GM23338 (cell line): Measurements from ENCODE around the gene EDAR. TPM values are rescaled to one million over a fixed set of nuclear protein-coding genes. Genes with fewer than 3 reads are reported as not detected.

Experiments
- ATAC-seq: fragments of 200-7000 bp; cut with Tn5 transposase; 3 replicates; pipeline ENCODE4 v1.9.1; 2020
- DNase-seq: peaks from one replicate; pipeline ENCODE4 v3.0.0-alpha.2; 2015; ENCODE audit warnings: low spot score
- H2AFZ ChIP-seq: fragments of 200-600 bp; sonication (generic); 2 replicates; pipeline ENCODE4 v1.8.0; 2016; ENCODE audit warnings: antibody characterized with exemption, mild to moderate bottlenecking, moderate library complexity
- H3F3A ChIP-seq: fragments of 200-600 bp; sonication (generic); replicated peaks from 2 replicates; pipeline ENCODE4 v1.8.0; 2017; ENCODE audit warnings: antibody characterized with exemption, mixed run types, low read depth
- H3K27ac ChIP-seq: fragments of 200-600 bp; sonication (generic); 2 replicates; pipeline ENCODE4 v1.6.1; 2016; ENCODE audit warnings: low read depth
- H3K27me3 ChIP-seq: fragments of 200-600 bp; sonication (generic); 2 replicates; pipeline ENCODE4 v1.8.0; 2016; ENCODE audit warnings: mild to moderate bottlenecking, mixed run types, moderate library complexity; ENCODE audit not compliant: insufficient read depth
- H3K36me3 ChIP-seq: fragments of 200-600 bp; sonication (generic); 2 replicates; pipeline ENCODE4 v1.8.0; 2016; ENCODE audit warnings: mild to moderate bottlenecking; ENCODE audit not compliant: insufficient read depth
- H3K4me1 ChIP-seq: fragments of 200-600 bp; sonication (generic); 2 replicates; pipeline ENCODE4 v1.8.0; 2016; ENCODE audit warnings: mild to moderate bottlenecking, moderate library complexity; ENCODE audit not compliant: insufficient read depth
- H3K4me2 ChIP-seq: fragments of 200-600 bp; sonication (generic); 2 replicates; pipeline ENCODE4 v1.7.1; 2017; ENCODE audit warnings: mixed run types
- H3K4me3 ChIP-seq: fragments of 200-600 bp; sonication (generic); 2 replicates; pipeline ENCODE4 v1.6.1; 2016; ENCODE audit warnings: mixed run types
- H3K79me2 ChIP-seq: fragments of 200-600 bp; sonication (generic); replicated peaks from 2 replicates; pipeline ENCODE4 v1.8.0; 2017; ENCODE audit warnings: mild to moderate bottlenecking; ENCODE audit not compliant: insufficient read depth
- H3K9me2 ChIP-seq: fragments of 200-600 bp; sonication (generic); 2 replicates; pipeline ENCODE4 v1.8.0; 2017; ENCODE audit not compliant: insufficient read depth
- H4K20me1 ChIP-seq: fragments of 200-600 bp; sonication (generic); replicated peaks from 2 replicates; pipeline ENCODE4 v1.8.0; 2017; ENCODE audit warnings: mild to moderate bottlenecking; ENCODE audit not compliant: insufficient read depth
- H3K27ac Mint-ChIP-seq: 2 replicates; pipeline ENCODE4 v1.8.0; 2020; ENCODE audit warnings: inconsistent platforms, mild to moderate bottlenecking, moderate library complexity, mixed read lengths
- H3K27me3 Mint-ChIP-seq: 3 replicates; pipeline ENCODE4 v1.8.0; 2022; ENCODE audit warnings: low read depth, mild to moderate bottlenecking, moderate library complexity, mixed read lengths, inconsistent platforms; ENCODE audit not compliant: insufficient read depth, poor library complexity
- H3K36me3 Mint-ChIP-seq: 3 replicates; pipeline ENCODE4 v1.8.0; 2021; ENCODE audit warnings: low read depth, mild to moderate bottlenecking, inconsistent platforms, moderate library complexity, mixed read lengths
- H3K4me1 Mint-ChIP-seq: 3 replicates; pipeline ENCODE4 v1.8.0; 2020; ENCODE audit warnings: mild to moderate bottlenecking, inconsistent platforms, mixed read lengths
- H3K4me3 Mint-ChIP-seq: 3 replicates; pipeline ENCODE4 v1.8.0; 2021; ENCODE audit warnings: moderate library complexity, mild to moderate bottlenecking, inconsistent platforms, mixed read lengths
- H3K9me3 Mint-ChIP-seq: 3 replicates; pipeline ENCODE4 v1.8.0; 2020; ENCODE audit warnings: moderate library complexity, mild to moderate bottlenecking, inconsistent platforms, mixed read lengths
- CREB1 ChIP-seq: fragments of 250-450 bp; sonication (Bioruptor Pico); IDR thresholded peaks from 2 replicates; pipeline ENCODE4 v1.5.0; 2020; ENCODE audit warnings: low read depth, mild to moderate bottlenecking, moderate library complexity
- CTCF ChIP-seq, 2 experiments: fragments of 200-600 bp in 1 of 2; sonication (generic) in 1 of 2; conservative IDR thresholded peaks; 2 replicates each; pipeline versions ENCODE4 v1.5.1 to v1.6.1; 2016 to 2017; ENCODE audit warnings: antibody characterized with exemption in 2 of 2, low read depth in 2 of 2, mild to moderate bottlenecking in 2 of 2, moderate library complexity in 1 of 2
- ETS1 ChIP-seq: IDR thresholded peaks from 2 replicates; pipeline ENCODE4 v1.6.1; 2016; ENCODE audit warnings: antibody characterized with exemption
- EZH2phosphoT487 ChIP-seq: fragments of 200-600 bp; sonication (generic); IDR thresholded peaks from one replicate; pipeline ENCODE4 v1.8.1; 2018; ENCODE audit warnings: antibody characterized with exemption; ENCODE audit not compliant: unreplicated experiment
- JUNB ChIP-seq: IDR thresholded peaks from one replicate; pipeline ENCODE4 v1.6.1; 2016; ENCODE audit warnings: antibody characterized with exemption; ENCODE audit not compliant: unreplicated experiment
- POLR2AphosphoS5 ChIP-seq: IDR thresholded peaks from 2 replicates; pipeline ENCODE4 v1.6.1; 2016; ENCODE audit warnings: antibody characterized with exemption, low read depth
- ZNF114 ChIP-seq: fragments of 250-450 bp; sonication (Bioruptor Pico); IDR thresholded peaks from 2 replicates; pipeline ENCODE4 v1.5.0; 2020; ENCODE audit warnings: mild to moderate bottlenecking, moderate library complexity
- ZNF331 ChIP-seq: fragments of 250-450 bp; sonication (Bioruptor Pico); IDR thresholded peaks from 2 replicates; pipeline ENCODE4 v1.5.0; 2020; ENCODE audit warnings: low read depth, mild to moderate bottlenecking, moderate library complexity
- polyA plus RNA-seq: library from polyadenylated mRNA; unstranded; fragments of >200 nt; fragmentation: Nextera tagmentation; extraction: Ambion mirVana; gene quantifications from 2 replicates; pipeline ENCODE4 v1.2.1, GENCODE V29; 2016
- total RNA-seq: library from RNA; depleted of rRNA; stranded (reverse); fragments of >200 nt; shearing (Covaris generic); gene quantifications from 2 replicates; pipeline ENCODE4 v1.2.3, GENCODE V29; 2014
- TF ChIP-seq, protein P1 (sequence below): fragments of 250-450 bp; sonication (Bioruptor Pico); IDR thresholded peaks from 2 replicates; pipeline ENCODE4 v1.5.0; 2020; ENCODE audit warnings: mild to moderate bottlenecking, moderate library complexity

Gene EDAR
- total and polyA plus RNA-seq, 2 experiments from 2014 or later: not detected

DNA sequence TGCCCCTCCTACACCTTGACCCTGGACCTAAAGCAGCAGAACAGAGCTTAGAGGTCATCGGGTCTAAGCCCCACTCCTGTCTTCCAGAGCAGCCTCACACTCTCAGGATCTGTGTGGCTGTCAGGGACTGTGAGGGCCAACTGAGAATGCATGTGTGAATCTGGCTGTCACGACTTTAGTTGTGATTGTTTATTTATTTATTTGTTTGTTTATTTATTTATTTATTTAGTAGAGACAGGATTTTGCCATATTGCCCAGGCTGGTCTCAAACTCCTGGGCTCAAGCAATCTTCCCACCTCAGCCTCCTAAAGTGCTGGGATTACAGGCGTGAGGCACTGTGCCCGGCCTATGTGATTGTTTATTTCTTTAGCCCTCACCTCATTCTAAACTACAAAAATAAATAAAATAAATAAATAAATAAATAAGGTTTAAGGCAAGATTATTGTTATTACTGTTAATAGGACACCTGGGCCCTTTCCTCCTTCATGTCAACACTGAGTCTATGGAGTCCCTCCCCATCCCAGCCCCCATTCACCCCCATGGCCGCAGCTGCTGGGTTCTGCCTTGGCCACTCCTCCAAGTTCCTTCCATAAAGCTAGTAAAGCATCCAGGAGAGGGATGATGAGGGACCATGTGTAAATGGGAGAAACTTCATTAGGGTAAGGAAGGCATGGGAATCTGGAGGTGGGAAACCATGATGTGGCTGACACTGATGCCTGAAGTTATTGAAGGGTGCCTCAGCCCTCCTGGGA, 39.9 kb upstream of the EDAR start:
- Histone ChIP-seq H3K4me1 (peaks cover 11% of the 10 kb centered on the region; the same call in 1 of the 2 replicates), H3K36me3 (no peaks in the 10 kb centered on the region; the same call in 1 of the 2 replicates), H3K4me2 (no peak overlapping the region), H4K20me1 (no peaks in the 10 kb centered on the region), H3F3A (no peaks in the 10 kb centered on the region), H2AFZ (no peak overlapping the region), H3K79me2 (no peaks in the 10 kb centered on the region), H3K9me2 (no peaks in the 10 kb centered on the region), H3K4me3 (no peak overlapping the region), H3K27me3 (peaks cover 44% of the 10 kb centered on the region), H3K27ac (no peak overlapping the region)
- H3K36me3 Mint-ChIP-seq: peaks cover 6% of the 10 kb centered on the region
- H3K4me3 Mint-ChIP-seq: no peak overlapping the region
- H3K9me3 Mint-ChIP-seq: peaks cover 12% of the 10 kb centered on the region
- H3K4me1 Mint-ChIP-seq: peaks cover 16% of the 10 kb centered on the region
- TF ChIP-seq JUNB (no peak), ZNF114 (CRISPR knock-in tag) (no peak), ZNF331 (CRISPR knock-in tag) (no peak)
- DNase-seq (no peak), ATAC-seq (no peak)
- peaks cover 44% of the 10 kb centered on the region for H3K27me3 Mint-ChIP-seq
- no peak overlapping the region for H3K27ac Mint-ChIP-seq

- Histone ChIP-seq H3K27me3 (peaks cover 43% of the 10 kb centered on the region), H3K79me2 (no peaks in the 10 kb centered on the region), H3K4me1 (peaks cover 11% of the 10 kb centered on the region; the same call in 1 of the 2 replicates), H3F3A (no peaks in the 10 kb centered on the region), H3K36me3 (no peaks in the 10 kb centered on the region; the same call in 1 of the 2 replicates), H2AFZ (no peak overlapping the region), H3K4me3 (no peak overlapping the region), H3K4me2 (no peak overlapping the region), H3K27ac (no peak overlapping the region), H4K20me1 (no peaks in the 10 kb centered on the region), H3K9me2 (no peaks in the 10 kb centered on the region)
- H3K36me3 Mint-ChIP-seq: peaks cover 4% of the 10 kb centered on the region
- H3K9me3 Mint-ChIP-seq: peaks cover 8% of the 10 kb centered on the region
- peaks cover 38% of the 10 kb centered on the region for H3K27me3 Mint-ChIP-seq
- DNase-seq (no peak), ATAC-seq (no peak)
- no peak overlapping the region for H3K27ac Mint-ChIP-seq
- peaks cover 16% of the 10 kb centered on the region for H3K4me1 Mint-ChIP-seq
- no peak overlapping the region for H3K4me3 Mint-ChIP-seq
- TF ChIP-seq, protein P1, sequence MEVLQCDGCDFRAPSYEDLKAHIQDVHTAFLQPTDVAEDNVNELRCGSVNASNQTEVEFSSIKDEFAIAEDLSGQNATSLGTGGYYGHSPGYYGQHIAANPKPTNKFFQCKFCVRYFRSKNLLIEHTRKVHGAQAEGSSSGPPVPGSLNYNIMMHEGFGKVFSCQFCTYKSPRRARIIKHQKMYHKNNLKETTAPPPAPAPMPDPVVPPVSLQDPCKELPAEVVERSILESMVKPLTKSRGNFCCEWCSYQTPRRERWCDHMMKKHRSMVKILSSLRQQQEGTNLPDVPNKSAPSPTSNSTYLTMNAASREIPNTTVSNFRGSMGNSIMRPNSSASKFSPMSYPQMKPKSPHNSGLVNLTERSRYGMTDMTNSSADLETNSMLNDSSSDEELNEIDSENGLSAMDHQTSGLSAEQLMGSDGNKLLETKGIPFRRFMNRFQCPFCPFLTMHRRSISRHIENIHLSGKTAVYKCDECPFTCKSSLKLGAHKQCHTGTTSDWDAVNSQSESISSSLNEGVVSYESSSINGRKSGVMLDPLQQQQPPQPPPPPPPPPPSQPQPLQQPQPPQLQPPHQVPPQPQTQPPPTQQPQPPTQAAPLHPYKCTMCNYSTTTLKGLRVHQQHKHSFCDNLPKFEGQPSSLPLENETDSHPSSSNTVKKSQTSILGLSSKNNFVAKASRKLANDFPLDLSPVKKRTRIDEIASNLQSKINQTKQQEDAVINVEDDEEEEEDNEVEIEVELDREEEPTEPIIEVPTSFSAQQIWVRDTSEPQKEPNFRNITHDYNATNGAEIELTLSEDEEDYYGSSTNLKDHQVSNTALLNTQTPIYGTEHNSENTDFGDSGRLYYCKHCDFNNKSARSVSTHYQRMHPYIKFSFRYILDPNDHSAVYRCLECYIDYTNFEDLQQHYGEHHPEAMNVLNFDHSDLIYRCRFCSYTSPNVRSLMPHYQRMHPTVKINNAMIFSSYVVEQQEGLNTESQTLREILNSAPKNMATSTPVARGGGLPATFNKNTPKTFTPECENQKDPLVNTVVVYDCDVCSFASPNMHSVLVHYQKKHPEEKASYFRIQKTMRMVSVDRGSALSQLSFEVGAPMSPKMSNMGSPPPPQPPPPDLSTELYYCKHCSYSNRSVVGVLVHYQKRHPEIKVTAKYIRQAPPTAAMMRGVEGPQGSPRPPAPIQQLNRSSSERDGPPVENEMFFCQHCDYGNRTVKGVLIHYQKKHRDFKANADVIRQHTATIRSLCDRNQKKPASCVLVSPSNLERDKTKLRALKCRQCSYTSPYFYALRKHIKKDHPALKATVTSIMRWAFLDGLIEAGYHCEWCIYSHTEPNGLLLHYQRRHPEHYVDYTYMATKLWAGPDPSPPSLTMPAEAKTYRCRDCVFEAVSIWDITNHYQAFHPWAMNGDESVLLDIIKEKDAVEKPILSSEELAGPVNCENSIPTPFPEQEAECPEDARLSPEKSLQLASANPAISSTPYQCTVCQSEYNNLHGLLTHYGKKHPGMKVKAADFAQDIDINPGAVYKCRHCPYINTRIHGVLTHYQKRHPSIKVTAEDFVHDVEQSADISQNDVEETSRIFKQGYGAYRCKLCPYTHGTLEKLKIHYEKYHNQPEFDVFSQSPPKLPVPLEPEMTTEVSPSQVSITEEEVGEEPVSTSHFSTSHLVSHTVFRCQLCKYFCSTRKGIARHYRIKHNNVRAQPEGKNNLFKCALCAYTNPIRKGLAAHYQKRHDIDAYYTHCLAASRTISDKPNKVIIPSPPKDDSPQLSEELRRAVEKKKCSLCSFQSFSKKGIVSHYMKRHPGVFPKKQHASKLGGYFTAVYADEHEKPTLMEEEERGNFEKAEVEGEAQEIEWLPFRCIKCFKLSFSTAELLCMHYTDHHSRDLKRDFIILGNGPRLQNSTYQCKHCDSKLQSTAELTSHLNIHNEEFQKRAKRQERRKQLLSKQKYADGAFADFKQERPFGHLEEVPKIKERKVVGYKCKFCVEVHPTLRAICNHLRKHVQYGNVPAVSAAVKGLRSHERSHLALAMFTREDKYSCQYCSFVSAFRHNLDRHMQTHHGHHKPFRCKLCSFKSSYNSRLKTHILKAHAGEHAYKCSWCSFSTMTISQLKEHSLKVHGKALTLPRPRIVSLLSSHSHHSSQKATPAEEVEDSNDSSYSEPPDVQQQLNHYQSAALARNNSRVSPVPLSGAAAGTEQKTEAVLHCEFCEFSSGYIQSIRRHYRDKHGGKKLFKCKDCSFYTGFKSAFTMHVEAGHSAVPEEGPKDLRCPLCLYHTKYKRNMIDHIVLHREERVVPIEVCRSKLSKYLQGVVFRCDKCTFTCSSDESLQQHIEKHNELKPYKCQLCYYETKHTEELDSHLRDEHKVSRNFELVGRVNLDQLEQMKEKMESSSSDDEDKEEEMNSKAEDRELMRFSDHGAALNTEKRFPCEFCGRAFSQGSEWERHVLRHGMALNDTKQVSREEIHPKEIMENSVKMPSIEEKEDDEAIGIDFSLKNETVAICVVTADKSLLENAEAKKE (CRISPR knock-in tag): no peak
- TF ChIP-seq POLR2AphosphoS5 (no peak), CTCF (conservative IDR thresholded peaks at IDR 0.05; ENCODE audit: low read depth in 2 of 2) (no peak; a peak in 1 of 4 replicates), JUNB (no peak), ETS1 (no peak), CREB1 (CRISPR knock-in tag) (no peak), EZH2phosphoT487 (no peak), ZNF331 (CRISPR knock-in tag) (no peak)
These were observed 39.3 kb upstream of the EDAR start for GRCh38 chr2:109028277-109028676.
